Measurements from ENCODE around the gene NCOA4. TPM values are rescaled to one million over a fixed set of nuclear protein-coding genes. Genes with fewer than 3 reads are reported as not detected.
A peak's percentile ranks its signal among the peaks of the same experiment; 100 is the strongest.

NCOA4 gene
- total and polyA plus RNA-seq, 2 of the 8 experiments (the other 6 are each of a cell fraction or from before 2014, with no cell fraction given), result 28.9 to 65.2 TPM

DNA sequence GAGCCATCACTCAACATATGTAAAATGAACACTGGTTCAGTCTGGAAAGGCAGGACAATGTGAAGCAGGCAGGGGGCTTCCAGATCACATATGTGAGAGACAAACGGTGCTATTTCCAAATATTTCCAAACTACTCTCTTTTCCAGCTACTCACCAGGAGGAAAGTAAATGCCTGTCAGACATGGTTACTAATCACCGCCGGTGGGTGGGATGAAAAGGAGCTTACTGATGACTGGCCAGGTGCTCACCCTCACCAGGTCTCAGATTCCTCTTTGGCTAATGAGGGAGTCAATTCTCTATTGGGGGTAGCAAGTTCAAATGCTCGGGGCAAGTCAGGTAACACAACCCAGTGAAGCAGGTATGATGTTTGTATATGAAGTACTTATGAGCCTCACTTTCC, 25.3 kb upstream of the NCOA4 start:
- POLR2A ChIA-PET (ENCODE audit: partially characterized antibody), result no interaction called here
- Histone ChIP-seq H3K14ac (ENCODE audit: insufficient read length) (no peak overlapping the region), H3K18ac (ENCODE audit: extremely low read depth, low read length) (no peak overlapping the region), H3K27ac (ENCODE audit: low read depth, low read length) (no peak overlapping the region), H2BK12ac (ENCODE audit: low read depth, low read length) (no peak overlapping the region), H3K9ac (replicated peaks in 1 of 4; ENCODE audit: extremely low read depth in 1 of 4, low read depth in 3 of 4, low read length in 3 of 4) (no peak overlapping the region), H3K79me2 (ENCODE audit: control insufficient read depth in 1 of 2, insufficient read depth in 2 of 2, low read length in 2 of 2) (no peaks in the 10 kb centered on the region), H3K4me3 (ENCODE audit: extremely low read depth in 1 of 4, insufficient read depth in 2 of 4, low read depth in 3 of 4, low read length in 4 of 4) (no peak overlapping the region), H4K20me1 (replicated peaks in 1 of 2; ENCODE audit: control insufficient read depth in 1 of 2, insufficient read depth in 2 of 2, low read length in 2 of 2) (no peaks in the 10 kb centered on the region), H3K36me3 (ENCODE audit: control insufficient read depth in 2 of 4, insufficient read depth in 4 of 4, low read length in 3 of 4) (no peaks in the 10 kb centered on the region), H4K91ac (replicated peaks; ENCODE audit: insufficient read length, low read length) (no peak overlapping the region), H4K8ac (ENCODE audit: extremely low read depth, insufficient read depth, low read length) (no peak overlapping the region), H3K23me2 (ENCODE audit: low read depth, low read length) (no peaks in the 10 kb centered on the region; the same call in 1 of the 2 replicates), H4K5ac (ENCODE audit: insufficient read length, low read depth, low read length) (no peak overlapping the region), H2AFZ (ENCODE audit: low read length) (no peak overlapping the region), H3K27me3 (replicated peaks in 1 of 4; ENCODE audit: control insufficient read depth in 3 of 4, extremely low read depth in 1 of 4, insufficient read depth in 3 of 4, low read length in 3 of 4) (no peaks in the 10 kb centered on the region), H3K56ac (replicated peaks; ENCODE audit: insufficient read length, low read depth, low read length) (no peak overlapping the region), H2BK15ac (ENCODE audit: low read length) (no peak overlapping the region), H3K4me2 (ENCODE audit: insufficient read depth in 1 of 2, low read depth in 2 of 2, low read length in 2 of 2) (no peak overlapping the region), H3K4ac (replicated peaks; ENCODE audit: insufficient read length, low read depth, low read length) (no peak overlapping the region), H3K79me1 (ENCODE audit: low read depth, low read length) (no peaks in the 10 kb centered on the region), H2AK5ac (ENCODE audit: low read depth, low read length) (no peak overlapping the region), H3K23ac (ENCODE audit: insufficient read length) (no peak overlapping the region), H2BK20ac (ENCODE audit: low read length) (no peak overlapping the region), H3K4me1 (replicated peaks in 1 of 4; ENCODE audit: control insufficient read depth in 3 of 4, insufficient read depth in 4 of 4, low read length in 3 of 4) (peaks cover 2 to 19% (median 10%) of the 10 kb centered on the region in 4 experiments; a peak in 6 of 7 replicates), H2BK120ac (replicated peaks; ENCODE audit: low read depth, low read length) (peak overlapping the region; percentile 13), H2BK5ac (ENCODE audit: low read depth, low read length) (no peak overlapping the region), H3K9me3 (ENCODE audit: insufficient read depth in 2 of 2, low read depth in 1 of 2, low read length in 1 of 2) (no peaks in the 10 kb centered on the region)
- WGBS, 2 experiments (ENCODE audit: extremely low coverage in 1 of 2, insufficient coverage in 1 of 2, insufficient read length in 1 of 2, insufficient replicate concordance in 2 of 2, low coverage in 1 of 2, low lambda C conversion rate in 2 of 2, missing lambda C conversion rate in 1 of 2), result 97% methylated on average over 4 of the region's 4 CpGs; no CpG with 5 or more reads in 1 of the 2 experiments
- no peak for FAIRE-seq
- TF ChIP-seq CHD2 (IDR thresholded peaks at IDR 0.05; ENCODE audit: low read length) (no peak), RFX5 (IDR thresholded peaks at IDR 0.05; ENCODE audit: borderline replicate concordance, low read depth, low read length) (no peak), EZH2 (IDR thresholded peaks at IDR 0.05; ENCODE audit: low read depth, low read length, severe bottlenecking) (no peak), BRCA1 (IDR thresholded peaks at IDR 0.05; ENCODE audit: low read depth, low read length) (no peak), EGR1 (IDR thresholded peaks at IDR 0.05; ENCODE audit: borderline replicate concordance, low read depth, low read length) (no peak), BACH1 (IDR thresholded peaks at IDR 0.05; ENCODE audit: low read length) (no peak), CEBPB (IDR thresholded peaks at IDR 0.05; ENCODE audit: low read depth, low read length) (no peak), SP4 (IDR thresholded peaks at IDR 0.05; ENCODE audit: low read length) (no peak)
- DNase-seq (ENCODE audit: low read depth in 1 of 2, low spot score in 2 of 2), result no peak
- CTCF ChIA-PET (ENCODE audit: partially characterized antibody), result interaction anchor here (0.5 kb wide), 1 partner anchor 11 kb away, joined by 3 read pairs; no protein-coding TSS in a partner anchor
